Activated CD4-positive, alpha-beta T cell treated with anti-CD3 and anti-CD28 coated beads, Interleukin-2, Interleukin-4, amounts not matched to agents 100 ng/mL and 50 ng/mL, durations not matched to agents 16 hours and 8 hours (primary cell): ENCODE measurements around the gene MLNR.
A peak's percentile ranks its signal among the peaks of the same experiment; 100 is the strongest.

Experiments used
- DNase-seq: peaks from one replicate; pipeline ENCODE4 v3.0.0-alpha.2; 2020; ENCODE audit warnings: low spot score

The MLNR gene, protein sequence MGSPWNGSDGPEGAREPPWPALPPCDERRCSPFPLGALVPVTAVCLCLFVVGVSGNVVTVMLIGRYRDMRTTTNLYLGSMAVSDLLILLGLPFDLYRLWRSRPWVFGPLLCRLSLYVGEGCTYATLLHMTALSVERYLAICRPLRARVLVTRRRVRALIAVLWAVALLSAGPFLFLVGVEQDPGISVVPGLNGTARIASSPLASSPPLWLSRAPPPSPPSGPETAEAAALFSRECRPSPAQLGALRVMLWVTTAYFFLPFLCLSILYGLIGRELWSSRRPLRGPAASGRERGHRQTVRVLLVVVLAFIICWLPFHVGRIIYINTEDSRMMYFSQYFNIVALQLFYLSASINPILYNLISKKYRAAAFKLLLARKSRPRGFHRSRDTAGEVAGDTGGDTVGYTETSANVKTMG

DNA sequence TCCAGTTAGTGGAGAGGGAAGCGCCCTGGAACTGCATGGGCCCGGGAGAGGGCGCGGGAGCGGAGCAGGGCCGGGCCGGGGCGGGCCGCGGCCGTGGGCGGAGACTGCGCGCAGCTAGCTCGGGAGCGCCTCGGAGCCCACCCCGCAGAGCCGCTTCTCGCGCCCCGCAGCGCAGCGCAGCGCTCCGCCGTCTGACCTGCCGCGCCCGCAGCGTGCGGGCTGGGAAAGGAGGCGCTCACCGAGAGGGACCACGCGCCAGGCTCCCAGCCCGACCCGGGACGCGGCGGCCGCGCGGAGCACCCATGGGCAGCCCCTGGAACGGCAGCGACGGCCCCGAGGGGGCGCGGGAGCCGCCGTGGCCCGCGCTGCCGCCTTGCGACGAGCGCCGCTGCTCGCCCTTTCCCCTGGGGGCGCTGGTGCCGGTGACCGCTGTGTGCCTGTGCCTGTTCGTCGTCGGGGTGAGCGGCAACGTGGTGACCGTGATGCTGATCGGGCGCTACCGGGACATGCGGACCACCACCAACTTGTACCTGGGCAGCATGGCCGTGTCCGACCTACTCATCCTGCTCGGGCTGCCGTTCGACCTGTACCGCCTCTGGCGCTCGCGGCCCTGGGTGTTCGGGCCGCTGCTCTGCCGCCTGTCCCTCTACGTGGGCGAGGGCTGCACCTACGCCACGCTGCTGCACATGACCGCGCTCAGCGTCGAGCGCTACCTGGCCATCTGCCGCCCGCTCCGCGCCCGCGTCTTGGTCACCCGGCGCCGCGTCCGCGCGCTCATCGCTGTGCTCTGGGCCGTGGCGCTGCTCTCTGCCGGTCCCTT, at the start of gene MLNR:
Gene MLNR (plus strand): TSS at position 303 of the 820 bp plus-strand sequence. CDS start 0 bp downstream, at position 303.
- peak; percentile 17 for DNase-seq

- no peak for DNase-seq
Measured at GRCh38 chr13:49171359-49171758, 48.8 kb upstream of the MLNR start.

DNA sequence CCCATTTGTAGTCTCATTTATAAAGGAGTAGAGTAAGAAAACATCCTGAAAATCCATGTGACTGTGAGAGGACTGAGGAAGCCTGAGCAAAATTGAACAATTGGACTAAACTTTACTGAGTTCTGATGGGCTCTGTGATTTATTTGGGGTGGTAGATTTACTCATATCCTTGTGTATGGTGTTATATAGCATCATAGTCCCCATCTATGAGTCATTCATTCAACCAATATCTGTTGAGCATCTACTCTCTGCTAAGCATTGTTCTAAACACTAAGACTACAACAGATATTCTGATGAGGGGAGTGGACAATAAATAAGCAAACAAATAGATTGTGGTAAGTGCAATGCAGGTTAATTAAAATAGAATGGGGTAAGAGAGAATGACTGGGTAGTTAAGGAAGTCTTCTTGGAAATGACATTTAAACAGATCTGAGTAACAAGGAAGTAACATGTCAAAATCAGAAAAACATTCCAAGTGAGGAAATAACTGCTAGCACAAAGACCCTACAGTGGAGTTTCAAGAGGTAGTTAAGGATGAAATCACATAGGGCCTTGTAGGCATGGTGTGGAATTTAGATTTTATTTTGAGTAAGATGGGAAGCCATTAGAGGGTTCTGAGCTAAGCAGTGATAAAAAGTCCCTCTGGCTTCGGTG, 36.3 kb upstream of the MLNR start:
- peak; percentile 9 for DNase-seq

DNA sequence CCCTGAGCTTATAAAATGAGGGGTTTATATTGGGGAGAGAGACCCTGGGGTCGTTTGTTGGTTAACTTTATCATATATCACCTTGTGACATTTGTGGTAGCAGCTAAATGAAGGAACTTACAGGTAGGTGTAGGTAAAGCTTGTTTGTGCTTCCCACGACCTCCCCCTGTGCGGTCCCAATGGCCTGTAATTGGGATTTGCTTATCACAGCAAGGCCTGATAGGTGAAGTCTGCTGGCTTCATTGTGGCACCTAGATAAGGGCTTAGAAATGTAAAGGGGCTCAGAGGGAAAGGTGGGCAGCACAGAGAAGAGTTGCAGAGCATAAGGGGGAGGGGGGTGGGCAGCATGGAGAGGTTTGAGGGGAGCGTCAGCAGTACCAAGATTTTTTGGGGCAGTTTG, 35.5 kb upstream of the MLNR start:
- DNase-seq = no peak

- DNase-seq = peak; percentile 5
Measured at GRCh38 chr13:49185264-49185663, 34.9 kb upstream of the MLNR start.

GRCh38 chr13:49190901-49191300, 29.2 kb upstream of the MLNR start:
- no peak for DNase-seq

DNA sequence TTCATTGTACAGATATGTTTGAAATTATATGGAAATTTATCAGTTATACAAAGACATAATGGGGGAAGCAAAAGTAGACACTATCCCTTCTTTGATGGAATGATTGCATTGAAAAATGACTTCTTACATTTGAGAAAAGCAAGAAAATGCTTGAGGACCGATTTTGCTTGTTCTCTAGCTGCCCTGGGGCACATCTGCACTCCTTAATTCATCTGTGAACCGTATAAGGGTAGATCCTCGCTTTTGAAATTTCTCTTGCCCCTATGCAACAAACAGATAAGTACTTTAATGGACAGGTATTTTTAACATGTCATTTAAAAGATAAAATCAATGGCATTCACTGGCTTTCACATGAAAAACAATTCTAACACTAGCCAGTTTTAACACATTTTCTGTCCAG, 13.5 kb upstream of the MLNR start:
- DNase-seq = no peak

DNA sequence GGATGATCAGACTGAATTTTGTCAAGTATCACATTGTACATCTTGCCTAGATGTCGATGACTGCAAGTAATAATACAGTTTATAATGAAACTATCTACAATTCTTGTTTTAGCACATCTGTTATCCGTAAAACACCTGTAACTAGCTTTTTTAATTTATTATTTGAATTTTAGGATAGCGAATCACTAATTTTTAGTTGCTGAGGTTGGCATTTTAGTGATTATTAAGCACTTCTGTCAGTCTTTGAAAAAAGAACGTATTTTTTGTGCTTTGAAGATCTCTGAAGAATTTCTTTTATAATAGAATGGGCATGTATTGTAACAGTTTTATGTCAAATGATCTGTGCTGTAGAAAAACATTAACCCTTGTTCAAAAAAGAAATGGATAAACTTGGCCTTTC, 11.5 kb upstream of the MLNR start:
- no peak for DNase-seq

DNA sequence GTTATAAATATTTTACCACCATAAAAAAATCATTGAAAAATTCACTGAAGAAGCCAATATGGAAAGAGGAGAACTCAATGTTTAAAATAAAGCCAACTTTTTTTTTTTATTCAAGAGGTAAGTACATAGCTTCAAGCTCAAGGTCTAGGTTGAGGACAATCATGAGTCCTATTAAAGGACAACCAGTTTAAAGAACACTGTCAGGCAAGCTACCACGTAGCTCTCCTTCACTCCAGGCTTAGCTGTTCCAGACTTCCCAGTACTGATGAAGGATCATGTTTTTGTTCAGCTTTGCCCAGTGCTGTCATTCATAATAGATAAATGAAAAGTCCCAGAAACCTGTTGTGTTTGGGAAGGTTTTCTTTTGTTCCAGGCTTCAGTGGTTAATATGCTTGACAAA, 10.0 kb upstream of the MLNR start:
- DNase-seq = no peak

GRCh38 chr13:49210669-49211068, 9.5 kb upstream of the MLNR start:
- DNase-seq = no peak

- no peak for DNase-seq
Measured at GRCh38 chr13:49213539-49213938, 6.6 kb upstream of the MLNR start.

- no peak for DNase-seq
Measured at GRCh38 chr13:49213997-49214916, 5.9 kb upstream of the MLNR start.

DNA sequence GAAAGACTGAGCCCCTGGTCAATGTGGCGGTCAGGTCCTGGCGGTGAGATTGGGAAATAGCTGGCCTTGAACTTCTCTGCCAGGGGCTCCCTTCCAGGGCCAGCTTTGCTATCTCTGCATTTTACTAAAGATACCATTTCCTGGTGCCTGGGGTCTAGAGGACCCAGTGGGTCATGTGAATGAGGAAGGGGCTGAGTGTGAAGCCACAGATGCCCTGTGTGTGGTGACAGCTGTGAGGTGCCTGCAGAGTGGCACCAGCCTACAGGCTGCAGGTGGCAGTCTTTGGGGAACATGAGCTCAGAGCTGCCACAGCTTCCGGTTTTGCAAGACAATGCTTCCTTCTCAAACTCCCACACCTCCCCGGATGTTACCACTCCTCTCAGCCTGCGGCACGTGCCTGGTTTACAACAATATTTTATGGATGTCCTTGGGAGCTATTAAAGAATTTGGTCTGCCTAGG, 5.2 kb upstream of the MLNR start:
- peak; percentile 54 for DNase-seq

DNA sequence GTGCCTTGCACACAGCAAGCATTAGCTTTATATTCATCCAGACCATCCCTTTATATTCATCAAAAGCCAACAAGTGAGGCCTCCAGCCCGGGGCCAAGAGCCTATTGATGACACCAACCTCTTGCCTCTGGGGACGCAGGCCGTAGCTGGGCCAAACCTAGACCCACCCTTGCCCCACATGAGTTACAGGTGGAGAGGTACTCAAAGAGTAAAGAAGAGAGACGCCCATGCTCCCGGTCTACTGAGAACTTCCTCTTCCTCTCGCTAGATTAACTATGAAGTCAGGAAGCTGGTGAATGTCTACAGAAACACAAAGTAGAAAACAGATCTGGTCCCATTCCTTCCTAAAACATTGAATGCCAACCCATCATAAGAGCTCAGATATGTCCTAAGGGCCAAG, 3.8 kb upstream of the MLNR start:
- DNase-seq = no peak

GRCh38 chr13:49217962-49218492, 2.1 kb upstream of the MLNR start:
- DNase-seq = no peak

- DNase-seq = no peak
Measured at GRCh38 chr13:49218493-49219051, 1.6 kb upstream of the MLNR start.

- no peak for DNase-seq
Measured at GRCh38 chr13:49219647-49220035, 497 bp upstream of the MLNR start.

DNA sequence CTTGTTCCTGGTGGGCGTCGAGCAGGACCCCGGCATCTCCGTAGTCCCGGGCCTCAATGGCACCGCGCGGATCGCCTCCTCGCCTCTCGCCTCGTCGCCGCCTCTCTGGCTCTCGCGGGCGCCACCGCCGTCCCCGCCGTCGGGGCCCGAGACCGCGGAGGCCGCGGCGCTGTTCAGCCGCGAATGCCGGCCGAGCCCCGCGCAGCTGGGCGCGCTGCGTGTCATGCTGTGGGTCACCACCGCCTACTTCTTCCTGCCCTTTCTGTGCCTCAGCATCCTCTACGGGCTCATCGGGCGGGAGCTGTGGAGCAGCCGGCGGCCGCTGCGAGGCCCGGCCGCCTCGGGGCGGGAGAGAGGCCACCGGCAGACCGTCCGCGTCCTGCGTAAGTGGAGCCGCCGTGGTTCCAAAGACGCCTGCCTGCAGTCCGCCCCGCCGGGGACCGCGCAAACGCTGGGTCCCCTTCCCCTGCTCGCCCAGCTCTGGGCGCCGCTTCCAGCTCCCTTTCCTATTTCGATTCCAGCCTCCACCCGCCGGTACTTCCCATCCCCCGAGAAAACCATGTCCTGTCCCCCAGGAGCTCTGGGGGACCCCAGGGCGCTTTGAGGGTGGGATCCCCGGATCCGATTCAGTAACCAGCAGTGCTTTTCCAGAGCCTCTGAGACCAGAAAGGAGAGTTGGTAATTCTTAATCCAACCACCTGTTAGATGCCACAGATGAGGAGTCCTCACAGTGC, 885 bp downstream of the MLNR start:
- no peak for DNase-seq

GRCh38 chr13:49221590-49221965, 1.4 kb downstream of the MLNR start:
- DNase-seq = no peak
